SK-N-SH (cell line): ENCODE data around the gene TTC7B.

Source experiments
- EP300 ChIP-seq, 2 experiments: IDR thresholded peaks; 2 replicates each; pipeline versions ENCODE4 v1.4.0 to v1.6.1; 2012; ENCODE audit warnings: borderline replicate concordance in 1 of 2, low read depth in 1 of 2, low read length in 1 of 2
- EZH2phosphoT487 ChIP-seq: fragments of 200-600 bp; sonication (generic); IDR thresholded peaks from 2 replicates; pipeline ENCODE4 v1.6.1; 2017; ENCODE audit warnings: low read depth, mixed run types, mild to moderate bottlenecking, antibody characterized with exemption, moderate library complexity, borderline replicate concordance
- FOXM1 ChIP-seq: IDR thresholded peaks from 2 replicates; pipeline ENCODE4 v1.4.0; 2012; ENCODE audit warnings: low read depth, mild to moderate bottlenecking
- GABPA ChIP-seq: IDR thresholded peaks from 2 replicates; pipeline ENCODE4 v1.4.0; 2012; ENCODE audit warnings: low read depth, mild to moderate bottlenecking
- JUND ChIP-seq: IDR thresholded peaks from 2 replicates; pipeline ENCODE4 v1.4.0; 2012
- MAX ChIP-seq: IDR thresholded peaks from 2 replicates; pipeline ENCODE4 v1.4.0; 2012; ENCODE audit warnings: low read depth
- NFIC ChIP-seq: IDR thresholded peaks from 2 replicates; pipeline ENCODE4 v1.4.0; 2012; ENCODE audit warnings: borderline replicate concordance
- POLR2AphosphoS5 ChIP-seq: IDR thresholded peaks from 2 replicates; pipeline ENCODE4 v1.6.1; 2012; ENCODE audit warnings: low read depth, low read length
- REST ChIP-seq: IDR thresholded peaks from 2 replicates; pipeline ENCODE4 v1.6.1; 2012; ENCODE audit warnings: mild to moderate bottlenecking, low read depth, low read length, moderate library complexity
- RFX5 ChIP-seq: IDR thresholded peaks from 2 replicates; pipeline ENCODE4 v1.6.1; 2012; ENCODE audit warnings: mild to moderate bottlenecking, improper control_type of control experiment, low read length
- TAF1 ChIP-seq: IDR thresholded peaks from 2 replicates; pipeline ENCODE4 v1.6.1; 2012; ENCODE audit warnings: low read depth, mild to moderate bottlenecking, low read length, moderate library complexity, borderline replicate concordance
- TEAD4 ChIP-seq: IDR thresholded peaks from 2 replicates; pipeline ENCODE4 v1.4.0; 2012; ENCODE audit warnings: mild to moderate bottlenecking, borderline replicate concordance; ENCODE audit not compliant: insufficient read depth
- YY1 ChIP-seq: IDR thresholded peaks from 2 replicates; pipeline ENCODE4 v1.4.0; 2012; ENCODE audit warnings: low read depth, mild to moderate bottlenecking
- TF ChIP-seq, protein P1 (sequence below): fragments of 200-600 bp; sonication (generic); IDR thresholded peaks from 2 replicates; pipeline ENCODE4 v1.6.1; 2017; ENCODE audit warnings: antibody characterized with exemption, mild to moderate bottlenecking, moderate library complexity

- TF ChIP-seq EP300 (IDR thresholded peaks at IDR 0.05; ENCODE audit: borderline replicate concordance in 1 of 2, low read depth in 1 of 2, low read length in 1 of 2) (no peak), POLR2AphosphoS5 (no peak), REST (no peak), MAX (no peak), EZH2phosphoT487 (no peak), JUND (no peak), RFX5 (no peak), TEAD4 (no peak), YY1 (no peak), GABPA (no peak), FOXM1 (no peak), TAF1 (no peak), NFIC (no peak)
- TF ChIP-seq, protein P1, sequence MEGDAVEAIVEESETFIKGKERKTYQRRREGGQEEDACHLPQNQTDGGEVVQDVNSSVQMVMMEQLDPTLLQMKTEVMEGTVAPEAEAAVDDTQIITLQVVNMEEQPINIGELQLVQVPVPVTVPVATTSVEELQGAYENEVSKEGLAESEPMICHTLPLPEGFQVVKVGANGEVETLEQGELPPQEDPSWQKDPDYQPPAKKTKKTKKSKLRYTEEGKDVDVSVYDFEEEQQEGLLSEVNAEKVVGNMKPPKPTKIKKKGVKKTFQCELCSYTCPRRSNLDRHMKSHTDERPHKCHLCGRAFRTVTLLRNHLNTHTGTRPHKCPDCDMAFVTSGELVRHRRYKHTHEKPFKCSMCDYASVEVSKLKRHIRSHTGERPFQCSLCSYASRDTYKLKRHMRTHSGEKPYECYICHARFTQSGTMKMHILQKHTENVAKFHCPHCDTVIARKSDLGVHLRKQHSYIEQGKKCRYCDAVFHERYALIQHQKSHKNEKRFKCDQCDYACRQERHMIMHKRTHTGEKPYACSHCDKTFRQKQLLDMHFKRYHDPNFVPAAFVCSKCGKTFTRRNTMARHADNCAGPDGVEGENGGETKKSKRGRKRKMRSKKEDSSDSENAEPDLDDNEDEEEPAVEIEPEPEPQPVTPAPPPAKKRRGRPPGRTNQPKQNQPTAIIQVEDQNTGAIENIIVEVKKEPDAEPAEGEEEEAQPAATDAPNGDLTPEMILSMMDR, result no peak
These were observed 89.6 kb downstream of the TTC7B start for GRCh38 chr14:90726656-90727055.
